Skeletal muscle tissue (tissue), 4 donors: Measurements from ENCODE around the gene SMARCAD1. TPM values are rescaled to one million over a fixed set of nuclear protein-coding genes. Genes with fewer than 3 reads are reported as not detected.
"Not testable (repeated sequence)": the region's sequence is repeated elsewhere in the genome, so short reads cannot be mapped to it uniquely, and the experiment has no call there.

Source experiments
- H3K27ac ChIP-seq: one replicate; pipeline ENCODE4 v1.7.0; 2013; ENCODE audit warnings: mild to moderate bottlenecking, low read depth, low read length, inconsistent platforms
- H3K27me3 ChIP-seq, 3 donors: one replicate each; pipeline ENCODE4 v1.7.0; 2013; ENCODE audit warnings: low read length in 3 of 3; ENCODE audit not compliant: control insufficient read depth in 3 of 3, insufficient read depth in 3 of 3
- H3K36me3 ChIP-seq, 3 donors: one replicate each; pipeline ENCODE4 v1.7.0; 2013; ENCODE audit warnings: low read length in 3 of 3; ENCODE audit not compliant: control insufficient read depth in 3 of 3, insufficient read depth in 3 of 3
- H3K4me1 ChIP-seq, 3 donors: one replicate each; pipeline ENCODE4 v1.7.0; 2013; ENCODE audit warnings: low read length in 3 of 3, mild to moderate bottlenecking in 3 of 3; ENCODE audit not compliant: control insufficient read depth in 3 of 3, insufficient read depth in 3 of 3
- H3K4me3 ChIP-seq, 3 donors: one replicate each; pipeline ENCODE4 v1.7.0; 2013; ENCODE audit warnings: low read length in 3 of 3
- H3K9ac ChIP-seq, 3 donors: one replicate each; pipeline ENCODE4 v1.7.0; 2013; ENCODE audit warnings: low read length in 3 of 3, mild to moderate bottlenecking in 3 of 3, moderate library complexity in 2 of 3, low read depth in 1 of 3
- H3K9me3 ChIP-seq, 3 donors: one replicate each; pipeline ENCODE4 v1.7.0; 2013; ENCODE audit warnings: low read length in 3 of 3; ENCODE audit not compliant: control insufficient read depth in 3 of 3
- total RNA-seq: library from RNA; depleted of rRNA; stranded (reverse); fragments of >200 nt; gene quantifications from one replicate; pipeline ENCODE4 v1.2.3, GENCODE V29; 2014
- donor health status: Osteomylitis.

The SMARCAD1 gene
- total RNA-seq, 1 donor from 2014 or later = 28.7 TPM

GRCh38 chr4:94284889-94285288 lies 77.2 kb downstream of the SMARCAD1 start:
- no peaks in the 10 kb centered on the region for H3K4me1 ChIP-seq
- H3K36me3 ChIP-seq = peaks cover 3 to 47% (median 39%) of the 10 kb centered on the region in 3 donors
- no peak overlapping the region for H3K4me3 ChIP-seq
- no peaks in the 10 kb centered on the region for H3K27me3 ChIP-seq
- no peaks in the 10 kb centered on the region for H3K9me3 ChIP-seq
- no peak overlapping the region for H3K27ac ChIP-seq
- H3K9ac ChIP-seq = no peak overlapping the region

- no peak overlapping the region for H3K4me3 ChIP-seq
- H3K4me1 ChIP-seq = no peaks in the 10 kb centered on the region
- no peaks in the 10 kb centered on the region for H3K27me3 ChIP-seq
- H3K27ac ChIP-seq = no peak overlapping the region
- no peak overlapping the region for H3K9ac ChIP-seq
- no peaks in the 10 kb centered on the region for H3K9me3 ChIP-seq
- peaks cover 7 to 44% (median 36%) of the 10 kb centered on the region in 3 donors for H3K36me3 ChIP-seq
Observed at GRCh38 chr4:94285666-94286065, 78.0 kb downstream of the SMARCAD1 start.

GRCh38 chr4:94290245-94290644 lies 82.6 kb downstream of the SMARCAD1 start:
- H3K36me3 ChIP-seq = peaks cover 6 to 26% (median 21%) of the 10 kb centered on the region in 3 donors

GRCh38 chr4:94293981-94294380 lies 86.3 kb downstream of the SMARCAD1 start:
- H3K9me3 ChIP-seq, H3K27me3 ChIP-seq, H3K4me3 ChIP-seq, H3K9ac ChIP-seq, H3K27ac ChIP-seq, H3K4me1 ChIP-seq: not testable (repeated sequence)
- H3K36me3 ChIP-seq = peaks cover 6 to 12% (median 9%) of the 10 kb centered on the region in 3 donors

More at GRCh38 chr4:94290245-94290644, 82.6 kb downstream of the SMARCAD1 start:
- H3K27ac ChIP-seq = no peak overlapping the region
- H3K9me3 ChIP-seq = no peaks in the 10 kb centered on the region
- H3K4me1 ChIP-seq = no peaks in the 10 kb centered on the region
- H3K4me3 ChIP-seq = no peak overlapping the region
- H3K9ac ChIP-seq = no peak overlapping the region
- no peaks in the 10 kb centered on the region for H3K27me3 ChIP-seq

GRCh38 chr4:94295473-94295872 lies 87.8 kb downstream of the SMARCAD1 start:
- H3K4me3 ChIP-seq, H3K36me3 ChIP-seq, H3K27me3 ChIP-seq, H3K4me1 ChIP-seq, H3K9me3 ChIP-seq, H3K27ac ChIP-seq, H3K9ac ChIP-seq: not testable (repeated sequence)

GRCh38 chr4:94298725-94299252 lies 91.1 kb downstream of the SMARCAD1 start:
- Histone ChIP-seq H3K4me1 (no peaks in the 10 kb centered on the region), H3K9me3 (no peaks in the 10 kb centered on the region), H3K27ac (no peak overlapping the region), H3K9ac (no peak overlapping the region), H3K36me3 (no peaks in the 10 kb centered on the region), H3K4me3 (no peak overlapping the region), H3K27me3 (no peaks in the 10 kb centered on the region)

GRCh38 chr4:94302191-94302590 lies 94.5 kb downstream of the SMARCAD1 start:
- Histone ChIP-seq H3K27ac (no peak overlapping the region), H3K4me1 (no peaks in the 10 kb centered on the region)

GRCh38 chr4:94304365-94304971 lies 96.8 kb downstream of the SMARCAD1 start:
- no peaks in the 10 kb centered on the region for H3K27me3 ChIP-seq
- H3K9me3 ChIP-seq = no peaks in the 10 kb centered on the region
- H3K4me1 ChIP-seq = peaks cover 0 to 6% (median 0%) of the 10 kb centered on the region in 3 donors
- no peak overlapping the region for H3K4me3 ChIP-seq
- no peak overlapping the region for H3K9ac ChIP-seq
- no peak overlapping the region for H3K27ac ChIP-seq
- no peaks in the 10 kb centered on the region for H3K36me3 ChIP-seq

More at GRCh38 chr4:94302191-94302590, 94.5 kb downstream of the SMARCAD1 start:
- H3K36me3 ChIP-seq = no peaks in the 10 kb centered on the region
- H3K4me3 ChIP-seq = no peak overlapping the region
- H3K9me3 ChIP-seq = no peaks in the 10 kb centered on the region
- no peaks in the 10 kb centered on the region for H3K27me3 ChIP-seq
- no peak overlapping the region for H3K9ac ChIP-seq

GRCh38 chr4:94305466-94306225 lies 98.0 kb downstream of the SMARCAD1 start:
- H3K27me3 ChIP-seq = no peaks in the 10 kb centered on the region
- no peak overlapping the region for H3K4me3 ChIP-seq
- no peaks in the 10 kb centered on the region for H3K9me3 ChIP-seq
- no peak overlapping the region for H3K27ac ChIP-seq
- no peaks in the 10 kb centered on the region for H3K36me3 ChIP-seq
- peaks cover 0 to 6% (median 0%) of the 10 kb centered on the region in 3 donors for H3K4me1 ChIP-seq
- no peak overlapping the region for H3K9ac ChIP-seq

- no peaks in the 10 kb centered on the region for H3K36me3 ChIP-seq
- no peaks in the 10 kb centered on the region for H3K27me3 ChIP-seq
- no peak overlapping the region for H3K9ac ChIP-seq
- no peak overlapping the region for H3K4me3 ChIP-seq
- H3K9me3 ChIP-seq = no peaks in the 10 kb centered on the region
- H3K27ac ChIP-seq = no peak overlapping the region
- H3K4me1 ChIP-seq = peaks cover 0 to 6% (median 0%) of the 10 kb centered on the region in 3 donors
Observed at GRCh38 chr4:94306713-94307112, 99.0 kb downstream of the SMARCAD1 start.
